GM21423 (cell line): ENCODE measurements around the gene ROGDI.
A peak's percentile ranks its signal among the peaks of the same experiment; 100 is the strongest.

Experiments
- ATAC-seq: cut with Tn5 transposase; IDR thresholded peaks from one replicate; pipeline ENCODE4 v1.9.1; 2021; ENCODE audit warnings: mild to moderate bottlenecking, moderate library complexity; ENCODE audit not compliant: unreplicated experiment

ROGDI gene

GRCh38 chr16:4767872-4768548, 34.4 kb downstream of the ROGDI start:
- no peak for ATAC-seq

GRCh38 chr16:4766875-4767628, 35.4 kb downstream of the ROGDI start, which contains the start of gene ZNF500:
Gene ZNF500 (minus strand): TSS chr16:4767162. CDS start chr16:4765978, 1,184 bp downstream.
- ATAC-seq = peak; percentile 87

- no peak for ATAC-seq
Observed at GRCh38 chr16:4765511-4766474, 36.6 kb downstream of the ROGDI start.

GRCh38 chr16:4763791-4764190, 38.6 kb downstream of the ROGDI start:
- ATAC-seq = no peak

- no peak for ATAC-seq
Observed at GRCh38 chr16:4762205-4762604, 40.2 kb downstream of the ROGDI start.

- no peak for ATAC-seq
Observed at GRCh38 chr16:4760221-4760910, 42.1 kb downstream of the ROGDI start.

- no peak for ATAC-seq
Observed at GRCh38 chr16:4755687-4756086, 46.7 kb downstream of the ROGDI start.

- no peak for ATAC-seq
Observed at GRCh38 chr16:4754865-4755264, 47.6 kb downstream of the ROGDI start.

GRCh38 chr16:4753227-4753626, 49.2 kb downstream of the ROGDI start:
- no peak for ATAC-seq

- ATAC-seq = no peak
Observed at GRCh38 chr16:4752351-4753100, 49.9 kb downstream of the ROGDI start.

- ATAC-seq = no peak
Observed at GRCh38 chr16:4750896-4751295, 51.5 kb downstream of the ROGDI start.

GRCh38 chr16:4749700-4750257, 52.7 kb downstream of the ROGDI start:
- ATAC-seq = no peak

GRCh38 chr16:4748682-4749411, 53.6 kb downstream of the ROGDI start:
- ATAC-seq = no peak

GRCh38 chr16:4747906-4748681, 54.3 kb downstream of the ROGDI start:
- no peak for ATAC-seq

GRCh38 chr16:4746991-4747574, 55.4 kb downstream of the ROGDI start:
- no peak for ATAC-seq
